ENCODE results near the gene CACNG4.

CACNG4 gene

DNA sequence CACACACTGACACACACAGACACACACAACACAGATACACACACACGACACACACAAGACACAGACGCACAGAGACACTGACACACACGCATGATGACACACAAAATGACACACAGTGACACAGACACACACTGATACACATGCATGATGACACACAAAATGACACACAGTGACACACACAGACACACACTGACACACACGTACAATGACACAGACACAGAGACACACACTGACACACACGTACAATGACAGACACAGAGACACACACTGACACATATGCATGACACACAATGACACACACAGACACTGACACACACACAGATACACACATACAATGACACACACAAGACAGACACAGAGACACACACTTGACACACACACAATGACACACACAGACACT lies 90.1 kb downstream of the CACNG4 start:
- DNase-seq (ENCODE audit: low read depth, low spot score), result no peak
- H3K4me3 ChIP-seq (ENCODE audit: low read depth, low read length), result no peak overlapping the region
- TF ChIP-seq, protein P1, sequence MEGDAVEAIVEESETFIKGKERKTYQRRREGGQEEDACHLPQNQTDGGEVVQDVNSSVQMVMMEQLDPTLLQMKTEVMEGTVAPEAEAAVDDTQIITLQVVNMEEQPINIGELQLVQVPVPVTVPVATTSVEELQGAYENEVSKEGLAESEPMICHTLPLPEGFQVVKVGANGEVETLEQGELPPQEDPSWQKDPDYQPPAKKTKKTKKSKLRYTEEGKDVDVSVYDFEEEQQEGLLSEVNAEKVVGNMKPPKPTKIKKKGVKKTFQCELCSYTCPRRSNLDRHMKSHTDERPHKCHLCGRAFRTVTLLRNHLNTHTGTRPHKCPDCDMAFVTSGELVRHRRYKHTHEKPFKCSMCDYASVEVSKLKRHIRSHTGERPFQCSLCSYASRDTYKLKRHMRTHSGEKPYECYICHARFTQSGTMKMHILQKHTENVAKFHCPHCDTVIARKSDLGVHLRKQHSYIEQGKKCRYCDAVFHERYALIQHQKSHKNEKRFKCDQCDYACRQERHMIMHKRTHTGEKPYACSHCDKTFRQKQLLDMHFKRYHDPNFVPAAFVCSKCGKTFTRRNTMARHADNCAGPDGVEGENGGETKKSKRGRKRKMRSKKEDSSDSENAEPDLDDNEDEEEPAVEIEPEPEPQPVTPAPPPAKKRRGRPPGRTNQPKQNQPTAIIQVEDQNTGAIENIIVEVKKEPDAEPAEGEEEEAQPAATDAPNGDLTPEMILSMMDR (IDR thresholded peaks at IDR 0.05; ENCODE audit: low read depth, low read length), result no peak
- in situ Hi-C loops (cut with HindIII; ENCODE audit: low sequenced_read_pairs), result no loop called here

DNA sequence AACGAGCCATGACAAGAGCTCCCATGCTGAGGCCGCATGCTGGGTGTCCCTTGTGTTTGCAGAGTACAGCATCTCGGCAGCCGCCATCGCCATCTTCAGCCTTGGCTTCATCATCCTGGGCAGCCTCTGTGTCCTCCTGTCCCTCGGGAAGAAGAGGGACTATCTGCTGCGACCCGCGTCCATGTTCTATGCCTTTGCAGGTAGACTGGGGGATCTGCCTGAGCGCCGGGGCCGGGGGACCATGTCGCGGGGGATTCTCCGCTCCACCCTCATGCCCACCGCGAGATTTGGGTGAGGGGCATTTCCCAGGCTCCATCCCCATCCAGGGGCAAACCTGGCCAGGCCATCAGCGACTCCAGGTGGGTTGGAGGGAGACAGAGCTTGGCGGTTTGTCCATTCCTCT lies 90.5 kb downstream of the CACNG4 start:
- H3K4me3 ChIP-seq (ENCODE audit: low read depth, low read length), result no peak overlapping the region
- in situ Hi-C loops (cut with HindIII; ENCODE audit: low sequenced_read_pairs), result no loop called here
- TF ChIP-seq, protein P1 (IDR thresholded peaks at IDR 0.05; ENCODE audit: low read depth, low read length), result no peak
- DNase-seq (ENCODE audit: low read depth, low spot score), result no peak

DNA sequence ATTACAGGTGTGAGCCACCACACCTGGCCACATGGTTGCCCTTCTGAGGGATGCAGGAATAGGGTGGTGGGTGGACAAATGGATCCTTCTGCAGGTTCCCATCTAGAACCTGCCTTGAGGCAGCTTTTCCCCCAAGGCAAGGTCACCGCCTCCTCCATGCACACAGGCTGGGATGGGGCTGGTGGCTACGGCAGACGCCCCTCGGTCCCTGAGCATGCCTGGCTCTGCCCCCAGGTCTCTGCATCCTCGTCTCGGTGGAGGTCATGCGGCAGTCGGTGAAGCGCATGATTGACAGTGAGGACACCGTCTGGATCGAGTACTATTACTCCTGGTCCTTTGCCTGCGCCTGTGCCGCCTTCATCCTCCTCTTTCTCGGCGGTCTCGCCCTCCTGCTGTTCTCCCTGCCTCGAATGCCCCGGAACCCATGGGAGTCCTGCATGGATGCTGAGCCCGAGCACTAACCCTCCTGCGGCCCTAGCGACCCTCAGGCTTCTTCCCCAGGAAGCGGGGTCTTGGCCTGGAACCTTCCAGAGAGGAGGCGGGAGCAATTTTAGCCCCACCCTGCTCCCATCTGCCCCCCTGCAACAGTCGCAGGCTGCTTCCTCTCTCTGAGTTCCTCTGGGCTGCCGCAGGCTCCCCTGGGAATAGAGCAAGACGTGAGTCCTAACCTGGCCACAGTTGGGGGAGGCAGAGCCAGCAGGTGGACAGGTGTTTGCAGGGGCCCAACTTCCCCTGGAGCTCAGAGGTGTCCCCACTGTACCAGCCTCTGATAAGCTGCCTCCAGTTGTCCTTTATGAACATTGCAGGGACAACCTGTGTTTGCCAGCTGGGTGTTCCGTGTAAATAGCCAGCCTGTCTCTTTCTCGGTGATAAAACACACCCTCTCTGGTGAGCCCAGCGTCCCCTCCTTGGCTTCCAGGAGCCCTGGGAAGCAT lies 91.6 kb downstream of the CACNG4 start:
- in situ Hi-C loops (cut with HindIII; ENCODE audit: low sequenced_read_pairs), result no loop called here
- TF ChIP-seq, protein P1 (IDR thresholded peaks at IDR 0.05; ENCODE audit: low read depth, low read length), result no peak
- no peak overlapping the region for H3K4me3 ChIP-seq (ENCODE audit: low read depth, low read length)
- DNase-seq (ENCODE audit: low read depth, low spot score), result no peak

DNA sequence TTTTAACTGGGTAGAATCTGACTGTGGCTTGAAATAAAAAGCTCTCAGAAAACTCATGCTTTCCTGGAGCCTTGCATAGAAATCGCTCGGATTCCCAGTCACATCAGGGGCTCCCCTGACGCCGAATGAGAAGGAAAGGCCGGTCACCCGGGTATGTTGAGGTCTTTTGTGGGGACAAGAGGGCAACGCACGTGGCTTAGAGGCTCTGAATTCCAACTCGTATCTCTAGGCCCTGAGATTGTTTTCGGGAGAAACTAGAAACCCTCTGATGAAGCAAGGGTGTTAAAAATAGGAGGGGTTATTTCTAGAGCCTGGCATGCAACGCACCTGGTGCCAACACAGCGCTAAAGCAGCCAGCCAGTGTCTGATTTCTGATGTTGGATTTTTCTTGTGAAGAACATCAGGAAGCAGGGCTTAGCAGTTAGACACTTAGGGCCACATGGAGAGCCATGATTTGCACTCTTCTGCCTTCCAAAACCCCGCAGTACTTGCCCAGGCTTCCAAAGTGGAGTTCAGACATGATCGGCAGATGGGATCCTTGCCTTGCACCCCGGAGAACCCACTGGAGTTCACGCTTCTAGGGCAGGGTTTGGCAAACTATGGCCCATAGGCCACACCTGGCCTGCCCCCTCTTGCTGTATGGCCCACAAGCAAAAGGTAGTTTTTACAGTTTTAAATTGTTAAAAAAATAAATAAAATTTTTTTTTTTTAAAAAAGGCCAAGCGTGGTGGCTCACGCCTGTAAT lies 92.4 kb downstream of the CACNG4 start:
- DNase-seq (ENCODE audit: low read depth, low spot score), result no peak
- in situ Hi-C loops (cut with HindIII; ENCODE audit: low sequenced_read_pairs), result no loop called here
- H3K4me3 ChIP-seq (ENCODE audit: low read depth, low read length), result no peak overlapping the region
- TF ChIP-seq, protein P1 (IDR thresholded peaks at IDR 0.05; ENCODE audit: low read depth, low read length), result no peak

DNA sequence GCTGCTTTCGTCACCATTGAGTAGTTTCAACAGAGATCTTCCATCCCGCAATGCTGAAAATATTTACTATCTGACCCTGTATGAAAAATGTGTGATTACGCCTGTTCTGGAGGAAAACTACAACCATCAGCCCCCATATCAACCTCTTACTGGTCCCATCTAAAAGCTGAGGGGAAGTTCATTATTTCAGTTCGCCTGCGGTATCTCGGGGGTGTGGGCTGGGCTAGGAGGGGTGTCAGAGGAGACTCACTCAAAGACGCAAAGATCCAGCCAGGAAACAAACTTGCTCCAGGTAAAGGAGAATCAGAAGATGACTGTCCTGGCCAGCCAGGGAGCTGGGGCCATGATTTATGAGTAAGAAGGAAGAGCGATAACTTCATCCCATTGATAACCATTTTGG lies 93.5 kb downstream of the CACNG4 start:
- TF ChIP-seq, protein P1 (IDR thresholded peaks at IDR 0.05; ENCODE audit: low read depth, low read length), result no peak
- no peak for DNase-seq (ENCODE audit: low read depth, low spot score)
- in situ Hi-C loops (cut with HindIII; ENCODE audit: low sequenced_read_pairs), result no loop called here
- no peak overlapping the region for H3K4me3 ChIP-seq (ENCODE audit: low read depth, low read length)

DNA sequence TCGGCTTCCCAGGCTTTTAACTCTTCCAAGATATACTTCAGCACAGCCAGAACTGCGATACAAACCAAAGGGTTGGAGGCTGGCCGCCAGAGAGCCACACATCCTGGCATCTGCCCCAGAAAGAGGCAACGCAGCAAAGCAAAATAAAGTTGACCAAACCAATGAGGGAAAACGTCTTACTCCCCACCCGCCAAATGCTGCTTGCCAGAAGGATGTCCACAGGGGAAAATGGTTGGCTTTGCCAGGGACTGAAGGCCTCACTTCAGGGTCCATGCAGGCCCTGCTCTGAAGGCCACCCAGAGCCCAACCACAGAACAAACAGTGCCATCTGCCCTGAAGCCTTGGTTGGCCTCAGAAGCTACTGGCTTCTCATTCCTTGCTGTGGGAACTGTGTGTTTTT lies 94.9 kb downstream of the CACNG4 start:
- DNase-seq (ENCODE audit: low read depth, low spot score), result no peak
- H3K4me3 ChIP-seq (ENCODE audit: low read depth, low read length), result no peak overlapping the region
- in situ Hi-C loops (cut with HindIII; ENCODE audit: low sequenced_read_pairs), result no loop called here
- TF ChIP-seq, protein P1 (IDR thresholded peaks at IDR 0.05; ENCODE audit: low read depth, low read length), result no peak

All from astrocyte of the spinal cord (primary cell).